H9 (cell line): ENCODE data around the gene ACP4. TPM values are rescaled to one million over a fixed set of nuclear protein-coding genes. Genes with fewer than 3 reads are reported as not detected.

Source experiments
- DNase-seq: peaks from one replicate; pipeline ENCODE4 v3.0.0-alpha.2; 2017
- H2AFZ ChIP-seq: one replicate; pipeline ENCODE4 v1.6.1; 2013; ENCODE audit warnings: mild to moderate bottlenecking, low read length, control low read depth, moderate library complexity
- H2AK5ac ChIP-seq: 2 replicates; pipeline ENCODE4 v1.6.1; 2013; ENCODE audit warnings: low read length, control low read depth, mixed read lengths; ENCODE audit not compliant: insufficient read length
- H2BK120ac ChIP-seq: one replicate; pipeline ENCODE4 v1.6.1; 2013; ENCODE audit warnings: low read depth, mild to moderate bottlenecking, low read length, control low read depth, inconsistent platforms; ENCODE audit not compliant: poor library complexity, severe bottlenecking
- H2BK12ac ChIP-seq: 2 replicates; pipeline ENCODE4 v1.6.1; 2013; ENCODE audit warnings: low read length, control low read depth, mixed read lengths, low read depth; ENCODE audit not compliant: insufficient read length
- H2BK15ac ChIP-seq: 2 replicates; pipeline ENCODE4 v1.6.1; 2013; ENCODE audit warnings: low read depth, low read length, control low read depth
- H2BK20ac ChIP-seq: one replicate; pipeline ENCODE4 v1.6.1; 2013; ENCODE audit warnings: low read depth, mild to moderate bottlenecking, low read length, control low read depth, inconsistent platforms; ENCODE audit not compliant: poor library complexity, severe bottlenecking
- H2BK5ac ChIP-seq: 2 replicates; pipeline ENCODE4 v1.6.1; 2013; ENCODE audit warnings: low read length, control low read depth, mixed read lengths; ENCODE audit not compliant: insufficient read length
- H3K14ac ChIP-seq: 2 replicates; pipeline ENCODE4 v1.6.1; 2013; ENCODE audit warnings: low read length, control low read depth; ENCODE audit not compliant: insufficient read depth
- H3K18ac ChIP-seq: 2 replicates; pipeline ENCODE4 v1.6.1; 2013; ENCODE audit warnings: low read depth, mild to moderate bottlenecking, mixed read lengths, low read length, control low read depth; ENCODE audit not compliant: insufficient read length
- H3K23ac ChIP-seq: 2 replicates; pipeline ENCODE4 v1.6.1; 2013; ENCODE audit warnings: low read length, control low read depth, mixed read lengths, low read depth; ENCODE audit not compliant: insufficient read length
- H3K23me2 ChIP-seq: 2 replicates; pipeline ENCODE4 v1.6.1; 2013; ENCODE audit warnings: low read depth, mild to moderate bottlenecking, mixed read lengths, low read length, control low read depth; ENCODE audit not compliant: insufficient read length, poor library complexity, severe bottlenecking
- H3K27ac ChIP-seq: 2 replicates; pipeline ENCODE4 v1.5.1; 2013; ENCODE audit warnings: low read length, control low read depth, mixed read lengths, low read depth; ENCODE audit not compliant: insufficient read length
- H3K27me3 ChIP-seq: 2 replicates; pipeline ENCODE4 v1.6.1; 2013; ENCODE audit warnings: low read length, control low read depth, inconsistent platforms; ENCODE audit not compliant: insufficient read depth
- H3K4ac ChIP-seq: 2 replicates; pipeline ENCODE4 v1.6.1; 2013; ENCODE audit warnings: low read depth, mild to moderate bottlenecking, control low read depth, inconsistent platforms, low read length, moderate library complexity
- H3K4me1 ChIP-seq: 2 replicates; pipeline ENCODE4 v1.6.1; 2013; ENCODE audit warnings: low read length, control low read depth, inconsistent platforms; ENCODE audit not compliant: insufficient read depth
- H3K4me2 ChIP-seq: 2 replicates; pipeline ENCODE4 v1.6.1; 2013; ENCODE audit warnings: low read length, control low read depth, mixed read lengths; ENCODE audit not compliant: insufficient read length, insufficient read depth
- H3K56ac ChIP-seq: 2 replicates; pipeline ENCODE4 v1.6.1; 2013; ENCODE audit warnings: low read depth, mild to moderate bottlenecking, mixed read lengths, low read length, control low read depth; ENCODE audit not compliant: insufficient read length
- H3K79me1 ChIP-seq: 2 replicates; pipeline ENCODE4 v1.6.1; 2013; ENCODE audit warnings: low read depth, mild to moderate bottlenecking, moderate library complexity, low read length, control low read depth, inconsistent platforms; ENCODE audit not compliant: insufficient read depth, poor library complexity, severe bottlenecking
- H3K79me2 ChIP-seq: 2 replicates; pipeline ENCODE4 v1.6.1; 2013; ENCODE audit warnings: low read length, control low read depth, inconsistent platforms; ENCODE audit not compliant: insufficient read depth
- H3K9ac ChIP-seq: 2 replicates; pipeline ENCODE4 v1.6.1; 2013; ENCODE audit warnings: low read length, control low read depth, mixed read lengths; ENCODE audit not compliant: insufficient read length; ENCODE audit errors: extremely low read depth
- H3K9me3 ChIP-seq: one replicate; pipeline ENCODE4 v1.6.1; 2013; ENCODE audit warnings: low read depth, low read length, inconsistent platforms; ENCODE audit not compliant: control insufficient read depth
- H3T11ph ChIP-seq: one replicate; pipeline ENCODE4 v1.6.1; 2013; ENCODE audit warnings: mild to moderate bottlenecking, low read length, control low read depth, inconsistent platforms
- H4K20me1 ChIP-seq: one replicate; pipeline ENCODE4 v1.6.1; 2013; ENCODE audit not compliant: control insufficient read depth, insufficient read length, insufficient read depth
- H4K5ac ChIP-seq: 2 replicates; pipeline ENCODE4 v1.6.1; 2013; ENCODE audit warnings: low read depth, mild to moderate bottlenecking, mixed read lengths, low read length, control low read depth; ENCODE audit not compliant: insufficient read length
- H4K8ac ChIP-seq: replicated peaks from 2 replicates; pipeline ENCODE4 v1.6.1; 2013; ENCODE audit warnings: low read length, control low read depth, mixed read lengths, low read depth; ENCODE audit not compliant: insufficient read length
- H4K91ac ChIP-seq: 2 replicates; pipeline ENCODE4 v1.6.1; 2013; ENCODE audit warnings: low read depth, mild to moderate bottlenecking, moderate library complexity, mixed read lengths, low read length, control low read depth; ENCODE audit not compliant: insufficient read length
- H3K27ac Mint-ChIP-seq, 3 experiments: 2 replicates in 2 of 3; 3 replicates in 1 of 3; pipeline ENCODE4 v1.8.0; 2020 to 2021; ENCODE audit warnings: mixed read lengths in 3 of 3, mild to moderate bottlenecking in 1 of 3, moderate library complexity in 1 of 3
- H3K27me3 Mint-ChIP-seq: 2 replicates; pipeline ENCODE4 v1.8.0; 2021; ENCODE audit warnings: low read depth, mild to moderate bottlenecking, moderate library complexity, mixed read lengths
- H3K36me3 Mint-ChIP-seq, 3 experiments: 2 replicates in 2 of 3; 3 replicates in 1 of 3; pipeline ENCODE4 v1.8.0; 2020 to 2021; ENCODE audit warnings: low read depth in 3 of 3, mixed read lengths in 3 of 3; ENCODE audit not compliant: insufficient read depth in 1 of 3
- H3K4me1 Mint-ChIP-seq, 2 experiments: 2 replicates each; pipeline ENCODE4 v1.8.0; 2020; ENCODE audit warnings: mixed read lengths in 2 of 2
- H3K4me3 Mint-ChIP-seq, 2 experiments: 2 replicates in 1 of 2; 3 replicates in 1 of 2; pipeline ENCODE4 v1.8.0; 2020 to 2021; ENCODE audit warnings: mild to moderate bottlenecking in 2 of 2, mixed read lengths in 2 of 2, moderate library complexity in 1 of 2
- H3K9me3 Mint-ChIP-seq, 2 experiments: 2 replicates in 1 of 2; 3 replicates in 1 of 2; pipeline ENCODE4 v1.8.0; 2020; ENCODE audit warnings: mild to moderate bottlenecking in 2 of 2, mixed read lengths in 2 of 2, moderate library complexity in 1 of 2
- whole genome bisulfite sequencing: extraction: QIAGEN DNeasy Blood & Tissue Kit; methylation state at CpG from one replicate; pipeline ENCODE4 v1.1.7; 2013; ENCODE audit warnings: missing lambda C conversion rate, low lambda C conversion rate, mixed read lengths; ENCODE audit not compliant: insufficient read length; ENCODE audit errors: extremely low coverage; 5-methylcytosine and 5-hydroxymethylcytosine counted together
- total RNA-seq: library from RNA; stranded (reverse); gene quantifications from 2 replicates; pipeline ENCODE4 v1.2.1, GENCODE V29; 2021
- TF ChIP-seq, protein P1 (sequence below): fragments of 200-600 bp; sonication (generic); conservative IDR thresholded peaks from 3 replicates; pipeline ENCODE4 v1.8.0; 2021; ENCODE audit warnings: antibody characterized with exemption, mild to moderate bottlenecking

ACP4 gene
- total RNA-seq, 1 experiment from 2014 or later: not detected

DNA sequence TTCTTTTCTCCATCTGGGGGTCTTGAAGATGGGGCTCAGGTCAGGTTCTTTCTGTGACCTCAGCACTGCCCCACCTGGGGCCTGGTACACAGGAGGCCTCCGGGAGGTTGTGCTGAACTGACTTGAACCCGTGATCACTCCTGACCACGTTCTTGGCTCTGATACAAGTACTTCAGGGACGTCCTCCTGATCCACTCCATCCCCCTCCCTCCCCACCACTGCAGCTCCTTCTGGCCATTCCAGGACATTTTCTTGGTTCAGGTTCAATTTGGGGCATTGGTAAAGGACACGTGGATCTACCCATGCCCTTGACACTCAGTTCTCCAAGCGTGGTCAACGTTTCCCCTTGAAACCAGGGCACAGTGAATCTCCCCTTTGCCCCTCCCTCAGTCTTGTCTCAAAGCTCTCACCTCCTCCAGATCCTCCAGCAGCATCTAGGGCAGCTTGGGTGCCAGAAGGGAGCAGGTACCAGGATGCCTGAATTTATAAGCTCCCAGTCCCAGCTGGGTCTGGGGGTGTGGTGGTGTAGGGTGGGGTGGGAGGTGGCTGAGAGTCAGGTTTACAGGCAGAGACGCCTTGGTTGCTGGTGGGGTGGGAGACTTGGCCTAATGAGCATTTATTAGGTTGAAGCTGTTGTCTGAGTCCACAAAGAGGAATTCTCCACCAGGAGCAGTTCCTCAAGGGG lies 43.0 kb downstream of the ACP4 start, which contains the start of gene KLK15:
TSS of gene KLK15 (minus strand) at position 458 of the 685 bp plus-strand sequence. CDS start 2,082 bp downstream, outside the sequence.
- no peak within 1 kb of the TSS for H3K18ac ChIP-seq
- no peak within 1 kb of the TSS for H4K5ac ChIP-seq
- no peaks in the 10 kb centered on the region; the same call in 1 of the 2 replicates for H3K27me3 ChIP-seq
- H2AK5ac ChIP-seq: no peak within 1 kb of the TSS
- no peak within 1 kb of the TSS; a peak in 1 of 5 replicates for H3K4me3 Mint-ChIP-seq
- H3K4me1 ChIP-seq: no peaks in the 10 kb centered on the region; the same call in 1 of the 2 replicates
- H3T11ph ChIP-seq: no peak within 1 kb of the TSS
- H3K27ac ChIP-seq: no peak within 1 kb of the TSS
- DNase-seq: no peak
- no peak within 1 kb of the TSS for H4K91ac ChIP-seq
- no peak within 1 kb of the TSS for H4K8ac ChIP-seq
- no peak within 1 kb of the TSS for H3K4ac ChIP-seq
- H3K27me3 Mint-ChIP-seq: peaks cover 60% of the 10 kb centered on the region
- H2BK120ac ChIP-seq: no peak within 1 kb of the TSS
- peak within 1 kb of the TSS in 1 of 3 experiments; percentile 18; a peak in 1 of 7 replicates for H3K27ac Mint-ChIP-seq
- H3K9ac ChIP-seq: no peak within 1 kb of the TSS
- H3K4me2 ChIP-seq: no peak within 1 kb of the TSS
- H3K4me1 Mint-ChIP-seq: peaks cover 11 to 30% of the 10 kb centered on the region in 2 experiments
- no peak within 1 kb of the TSS for H2AFZ ChIP-seq
- H3K23me2 ChIP-seq: peaks cover 4% of the 10 kb centered on the region
- H3K56ac ChIP-seq: no peak within 1 kb of the TSS
- no peak within 1 kb of the TSS for H2BK5ac ChIP-seq
- no peak within 1 kb of the TSS for H2BK20ac ChIP-seq
- H3K14ac ChIP-seq: no peak within 1 kb of the TSS
- WGBS: no CpG with 5 or more reads among the region's 8 CpGs
- H3K9me3 ChIP-seq: no peaks in the 10 kb centered on the region
- no peaks in the 10 kb centered on the region for H3K79me2 ChIP-seq
- H2BK12ac ChIP-seq: no peak within 1 kb of the TSS
- H3K36me3 Mint-ChIP-seq: no peaks in the 10 kb centered on the region
- no peak within 1 kb of the TSS for H3K23ac ChIP-seq
- no peak within 1 kb of the TSS for H2BK15ac ChIP-seq
- H4K20me1 ChIP-seq: no peaks in the 10 kb centered on the region
- no peaks in the 10 kb centered on the region for H3K79me1 ChIP-seq
- no peaks in the 10 kb centered on the region; a peak in 2 of 5 replicates for H3K9me3 Mint-ChIP-seq
- TF ChIP-seq, protein P1, sequence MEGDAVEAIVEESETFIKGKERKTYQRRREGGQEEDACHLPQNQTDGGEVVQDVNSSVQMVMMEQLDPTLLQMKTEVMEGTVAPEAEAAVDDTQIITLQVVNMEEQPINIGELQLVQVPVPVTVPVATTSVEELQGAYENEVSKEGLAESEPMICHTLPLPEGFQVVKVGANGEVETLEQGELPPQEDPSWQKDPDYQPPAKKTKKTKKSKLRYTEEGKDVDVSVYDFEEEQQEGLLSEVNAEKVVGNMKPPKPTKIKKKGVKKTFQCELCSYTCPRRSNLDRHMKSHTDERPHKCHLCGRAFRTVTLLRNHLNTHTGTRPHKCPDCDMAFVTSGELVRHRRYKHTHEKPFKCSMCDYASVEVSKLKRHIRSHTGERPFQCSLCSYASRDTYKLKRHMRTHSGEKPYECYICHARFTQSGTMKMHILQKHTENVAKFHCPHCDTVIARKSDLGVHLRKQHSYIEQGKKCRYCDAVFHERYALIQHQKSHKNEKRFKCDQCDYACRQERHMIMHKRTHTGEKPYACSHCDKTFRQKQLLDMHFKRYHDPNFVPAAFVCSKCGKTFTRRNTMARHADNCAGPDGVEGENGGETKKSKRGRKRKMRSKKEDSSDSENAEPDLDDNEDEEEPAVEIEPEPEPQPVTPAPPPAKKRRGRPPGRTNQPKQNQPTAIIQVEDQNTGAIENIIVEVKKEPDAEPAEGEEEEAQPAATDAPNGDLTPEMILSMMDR: no peak
